GM12878 (cell line): ENCODE data around the gene IL16. TPM values are rescaled to one million over a fixed set of nuclear protein-coding genes. Genes with fewer than 3 reads are reported as not detected.

Experiments
- ATAC-seq: fragments of 200-7000 bp; cut with Tn5 transposase; 3 replicates; pipeline ENCODE4 v1.9.1; 2020; ENCODE audit warnings: mild to moderate bottlenecking, moderate library complexity
- BruUV-seq: library from RNA; stranded (reverse); fragments of 400-500 nt; replicated peaks from 2 replicates; lab custom pipeline; 2021; lab: Mats Ljungman, UMichigan
- CTCF ChIA-PET: fragments of 300-600 bp; sonication (Branson Sonifier 250); formaldehyde crosslinking; extraction: SDS; loops from one replicate; lab custom pipeline; 2021; ENCODE audit warnings: inconsistent platforms; lab: Yijun Ruan, JAX
- POLR2A ChIA-PET: fragments of 350-600 bp; formaldehyde crosslinking; extraction: SDS; loops from one replicate; lab custom pipeline; 2021; ENCODE audit warnings: inconsistent platforms; lab: Charles Lee
- RAD21 ChIA-PET: fragments of 300-600 bp; sonication (Branson Sonifier 250); formaldehyde crosslinking; loops from one replicate; lab custom pipeline; 2023; ENCODE audit warnings: antibody characterized with exemption; ENCODE audit not compliant: unreplicated experiment; lab: Charles Lee
- SMC1A ChIA-PET: fragments of 300-600 bp; sonication (Branson Sonifier 250); formaldehyde crosslinking; loops from one replicate; lab custom pipeline; 2023; ENCODE audit not compliant: unreplicated experiment, uncharacterized antibody; lab: Charles Lee
- DNase-seq: peaks from one replicate; pipeline ENCODE4 v3.0.0-alpha.2; 2011; ENCODE audit warnings: low read depth, low spot score
- FAIRE-seq: peaks from 3 replicates; lab custom pipeline; 2011; peaks lifted over from hg19 to GRCh38; lab: Jason Lieb, UNC
- H2AFZ ChIP-seq: 2 replicates; pipeline ENCODE4 v1.6.0; 2011; ENCODE audit warnings: low read depth, low read length, control low read depth; ENCODE audit not compliant: control insufficient read depth
- H3K27ac ChIP-seq: 2 replicates; pipeline ENCODE4 v1.5.1; 2011; ENCODE audit warnings: control low read depth; ENCODE audit not compliant: control insufficient read depth, insufficient read depth
- H3K27me3 ChIP-seq, 2 experiments: replicated peaks in 1 of 2; 2 replicates each; pipeline versions ENCODE4 v1.6.0 to v1.6.1; 2011; ENCODE audit warnings: low read length in 1 of 2; ENCODE audit not compliant: control insufficient read depth in 2 of 2, insufficient read depth in 2 of 2
- H3K36me3 ChIP-seq, 2 experiments: 2 replicates each; pipeline ENCODE4 v1.5.1; 2011; ENCODE audit warnings: low read length in 1 of 2; ENCODE audit not compliant: control insufficient read depth in 2 of 2, insufficient read depth in 2 of 2
- H3K4me1 ChIP-seq: 2 replicates; pipeline ENCODE4 v1.6.1; 2011; ENCODE audit warnings: mild to moderate bottlenecking, low read length, moderate library complexity, mixed read lengths; ENCODE audit not compliant: control insufficient read depth, insufficient read depth
- H3K4me2 ChIP-seq: 2 replicates; pipeline ENCODE4 v1.6.0; 2011; ENCODE audit warnings: control low read depth; ENCODE audit not compliant: control insufficient read depth, insufficient read depth
- H3K4me3 ChIP-seq: fragments of 200-600 bp; sonication (generic); 2 replicates; pipeline ENCODE4 v1.5.1; 2016
- H3K79me2 ChIP-seq: 2 replicates; pipeline ENCODE4 v1.6.0; 2011; ENCODE audit warnings: low read length; ENCODE audit not compliant: control insufficient read depth, insufficient read depth
- H3K9ac ChIP-seq: 2 replicates; pipeline ENCODE4 v1.8.0; 2011; ENCODE audit warnings: low read length, control low read depth, mixed read lengths; ENCODE audit not compliant: control insufficient read depth, insufficient read depth
- H3K9me3 ChIP-seq: replicated peaks from 3 replicates; pipeline ENCODE4 v1.5.1; 2011; ENCODE audit warnings: mild to moderate bottlenecking, low read length; ENCODE audit not compliant: control insufficient read depth, insufficient read depth
- H4K20me1 ChIP-seq: 2 replicates; pipeline ENCODE4 v1.6.0; 2011; ENCODE audit not compliant: control insufficient read depth, insufficient read depth
- BCL11A ChIP-seq: IDR thresholded peaks from 2 replicates; pipeline ENCODE4 v1.6.1; 2011; ENCODE audit warnings: low read depth, low read length
- CEBPZ ChIP-seq: fragments of 150-350 bp; IDR thresholded peaks from 2 replicates; pipeline ENCODE4 v1.6.1; 2016; ENCODE audit warnings: low read depth, low read length
- DPF2 ChIP-seq: fragments of 450-650 bp; IDR thresholded peaks from 2 replicates; pipeline ENCODE4 v1.6.1; 2017; ENCODE audit warnings: mild to moderate bottlenecking
- NFIC ChIP-seq: IDR thresholded peaks from 2 replicates; pipeline ENCODE4 v1.6.1; 2012; ENCODE audit warnings: low read depth, mild to moderate bottlenecking, inconsistent platforms, low read length, moderate library complexity
- NRF1 ChIP-seq: conservative IDR thresholded peaks from 2 replicates; pipeline ENCODE4 v1.6.1; 2011; ENCODE audit warnings: mild to moderate bottlenecking, low read depth, low read length, improper control_type of control experiment
- PBX3 ChIP-seq: IDR thresholded peaks from 2 replicates; pipeline ENCODE4 v1.6.1; 2011; ENCODE audit warnings: mild to moderate bottlenecking, low read depth, low read length, moderate library complexity; ENCODE audit not compliant: insufficient replicate concordance
- SIX5 ChIP-seq: IDR thresholded peaks from 2 replicates; pipeline ENCODE4 v1.6.1; 2011; ENCODE audit warnings: mild to moderate bottlenecking, low read depth, low read length, moderate library complexity; ENCODE audit not compliant: severe bottlenecking
- SMARCA5 ChIP-seq: fragments of 450-650 bp; IDR thresholded peaks from 2 replicates; pipeline ENCODE4 v1.6.1; 2017; ENCODE audit warnings: mild to moderate bottlenecking
- STAT1 ChIP-seq: fragments of 450-650 bp; conservative IDR thresholded peaks from 2 replicates; pipeline ENCODE4 v1.6.1; 2014; ENCODE audit warnings: antibody characterized with exemption, mild to moderate bottlenecking
- YY1 ChIP-seq: IDR thresholded peaks from 2 replicates; pipeline ENCODE4 v1.6.1; 2011; ENCODE audit warnings: low read depth, mild to moderate bottlenecking, low read length
- WGBS: methylation state at CpG from one replicate; pipeline ENCODE4 v1.1.6; 2016; ENCODE audit warnings: low lambda C conversion rate; ENCODE audit not compliant: insufficient replicate concordance, insufficient coverage; ENCODE audit errors: missing lambda C conversion rate; 5-methylcytosine and 5-hydroxymethylcytosine counted together
- in situ Hi-C: fragments of 300-500 bp; cut with MboI; formaldehyde crosslinking; loops from 9 replicates; pipeline ENCODE4 v1.14.3; 2018; ENCODE audit warnings: mixed read lengths
- intact Hi-C: fragments of 100-400 bp; cut with micrococcal nuclease; formaldehyde crosslinking; loops from one replicate; pipeline ENCODE4 v1.14.2; 2022; ENCODE audit not compliant: unreplicated experiment
- polyA plus RNA-seq, 11 experiments: library from polyadenylated mRNA; depleted of rRNA in 4 of 11; unstranded in 6 of 11; stranded (reverse) in 5 of 11; fragments of >200 nt; fragmentation: Nextera tagmentation in 4 of 11; fragmentation: Illumina TruSeq in 1 of 11; extraction: Ambion mirVana in 4 of 11; extraction: Trizol in 1 of 11; gene quantifications; 1 replicate in 1 of 11; 2 replicates in 10 of 11; pipeline versions ENCODE4 v1.2.1 to v1.2.3, GENCODE V29; 2011 to 2016; ENCODE audit warnings: inconsistent platforms in 2 of 11, missing spikeins in 2 of 11, low read depth in 1 of 11
- total RNA-seq, 4 experiments: library from RNA; depleted of rRNA in 3 of 4; stranded (reverse); fragments of >200 nt in 3 of 4; fragmentation: Illumina TruSeq in 1 of 4; extraction: Trizol in 1 of 4; gene quantifications; 2 replicates each; pipeline versions ENCODE4 v1.2.1 to v1.2.3, GENCODE V29; 2013 to 2021

Gene IL16
- total and polyA plus RNA-seq, 10 of the 15 experiments (the other 5 are each of a cell fraction or from before 2014, with no cell fraction given) = 21.7 to 206 (median 44.5) TPM

GRCh38 chr15:81166636-81167305 is 29.9 kb upstream of the IL16 start:
- TF ChIP-seq NRF1 = no peak
- TF ChIP-seq DPF2 = no peak
- TF ChIP-seq SMARCA5 = no peak
- no peak for TF ChIP-seq YY1
- no peak for TF ChIP-seq BCL11A
- no peak for TF ChIP-seq PBX3
- TF ChIP-seq CEBPZ = no peak
- TF ChIP-seq STAT1 = no peak
- TF ChIP-seq NFIC = no peak
- TF ChIP-seq SIX5 = no peak
- DNase-seq = no peak
- H3K4me2 ChIP-seq = no peak overlapping the region
- no peak for FAIRE-seq
- H3K27me3 ChIP-seq = no peaks in the 10 kb centered on the region
- intact Hi-C loops = no loop called here
- H3K4me3 ChIP-seq = no peak overlapping the region
- POLR2A ChIA-PET = no interaction called here
- no peak overlapping the region for H3K27ac ChIP-seq
- ATAC-seq = no peak
- H3K79me2 ChIP-seq = no peaks in the 10 kb centered on the region
- CTCF ChIA-PET = interaction anchor here (2.8 kb wide), 1 partner anchor 99 kb away, joined by 11 read pairs; no protein-coding TSS in a partner anchor
- 31% methylated on average over 3 of the region's 3 CpGs for WGBS
- no peaks in the 10 kb centered on the region for H3K9me3 ChIP-seq
- H2AFZ ChIP-seq = no peak overlapping the region
- RAD21 ChIA-PET = no interaction called here
- H3K4me1 ChIP-seq = peaks cover under 1% of the 10 kb centered on the region; the same call in 1 of the 2 replicates
- H3K36me3 ChIP-seq = no peaks in the 10 kb centered on the region
- SMC1A ChIA-PET = interaction anchor here (0.8 kb wide), 1 partner anchor 99 kb away, joined by 3 read pairs; no protein-coding TSS in a partner anchor
- no peaks in the 10 kb centered on the region for H4K20me1 ChIP-seq
- no peak overlapping the region for H3K9ac ChIP-seq
- BruUV-seq = no TSS peak
- in situ Hi-C loops = no loop called here
